Vagina (tissue), 2 donors: ENCODE data around the gene TMEM176A. TPM values are rescaled to one million over a fixed set of nuclear protein-coding genes. Genes with fewer than 3 reads are reported as not detected.
A peak's percentile ranks its signal among the peaks of the same experiment; 100 is the strongest.

Experiments used
- DNase-seq, 2 donors: peaks; one replicate each; pipeline ENCODE4 v3.0.0-alpha.2; 2017; ENCODE audit errors: extremely low spot score in 2 of 2
- H3K27ac ChIP-seq: fragments of 200-600 bp; sonication (generic); one replicate; pipeline ENCODE4 v1.5.1; 2019
- H3K27me3 ChIP-seq: fragments of 200-600 bp; sonication (generic); one replicate; pipeline ENCODE4 v1.5.1; 2019
- H3K36me3 ChIP-seq, 2 donors: fragments of 200-600 bp; sonication (generic); one replicate each; pipeline ENCODE4 v1.5.1; 2017 to 2019
- H3K4me1 ChIP-seq: fragments of 200-600 bp; sonication (generic); one replicate; pipeline ENCODE4 v1.5.1; 2019
- H3K4me3 ChIP-seq, 2 donors: fragments of 200-600 bp; sonication (generic); 1 replicate in 1 of 2; 2 replicates in 1 of 2; pipeline ENCODE4 v1.5.1; 2016 to 2019
- H3K9me3 ChIP-seq: fragments of 200-600 bp; sonication (generic); one replicate; pipeline ENCODE4 v1.5.1; 2019
- CTCF ChIP-seq, 3 experiments: fragments of 450-650 bp in 2 of 3; fragments of 200-600 bp in 1 of 3; sonication (generic) in 1 of 3; IDR thresholded peaks; one replicate each; pipeline ENCODE4 v1.5.1; 2017 to 2019; ENCODE audit warnings: antibody characterized with exemption in 3 of 3, mild to moderate bottlenecking in 2 of 3, moderate library complexity in 2 of 3
- POLR2A ChIP-seq, 2 donors: fragments of 450-650 bp; IDR thresholded peaks; one replicate each; pipeline ENCODE4 v1.6.1; 2017; ENCODE audit warnings: antibody characterized with exemption in 2 of 2, mild to moderate bottlenecking in 2 of 2, moderate library complexity in 2 of 2
- POLR2AphosphoS5 ChIP-seq, 2 donors: sonication (generic); formaldehyde crosslinking; IDR thresholded peaks; one replicate each; pipeline ENCODE4 v1.9.0; 2017; ENCODE audit warnings: antibody characterized with exemption in 2 of 2, mild to moderate bottlenecking in 2 of 2, low read depth in 1 of 2; ENCODE audit not compliant: insufficient read depth in 1 of 2
- intact Hi-C: fragments of 100-400 bp; cut with DNase I; formaldehyde crosslinking; loops from one replicate; pipeline ENCODE4 v1.15.1; 2023
- total RNA-seq: library from RNA; depleted of rRNA; stranded (reverse); fragments of >200 nt; gene quantifications from one replicate; pipeline ENCODE4 v1.2.3, GENCODE V29; 2016

Gene TMEM176A
- total RNA-seq, 1 donor from 2014 or later: 43.7 TPM

- no peaks in the 10 kb centered on the region for H3K9me3 ChIP-seq
- no peak overlapping the region for H3K4me3 ChIP-seq
- H3K4me1 ChIP-seq: no peaks in the 10 kb centered on the region
- H3K36me3 ChIP-seq: no peaks in the 10 kb centered on the region
- peak overlapping the region; percentile 23 for H3K27ac ChIP-seq
- no peaks in the 10 kb centered on the region for H3K27me3 ChIP-seq
- TF ChIP-seq POLR2AphosphoS5 (IDR thresholded peaks at IDR 0.05; ENCODE audit: insufficient read depth in 1 of 2, low read depth in 1 of 2): no peak
- no peak for TF ChIP-seq CTCF (IDR thresholded peaks at IDR 0.05)
- TF ChIP-seq POLR2A (IDR thresholded peaks at IDR 0.05): no peak
- intact Hi-C loops: no loop called here
- no peak for DNase-seq
Measured at GRCh38 chr7:150823484-150824126, 23.0 kb downstream of the TMEM176A start.

GRCh38 chr7:150824379-150825177, 24.0 kb downstream of the TMEM176A start:
- DNase-seq: no peak
- H3K27ac ChIP-seq: no peak overlapping the region
- no peak overlapping the region for H3K4me3 ChIP-seq
- no peak for TF ChIP-seq POLR2AphosphoS5 (IDR thresholded peaks at IDR 0.05; ENCODE audit: insufficient read depth in 1 of 2, low read depth in 1 of 2)
- TF ChIP-seq POLR2A (IDR thresholded peaks at IDR 0.05): no peak
- TF ChIP-seq CTCF (IDR thresholded peaks at IDR 0.05): no peak
- no peaks in the 10 kb centered on the region for H3K9me3 ChIP-seq
- no peaks in the 10 kb centered on the region for H3K4me1 ChIP-seq
- intact Hi-C loops: no loop called here
- no peaks in the 10 kb centered on the region for H3K36me3 ChIP-seq
- H3K27me3 ChIP-seq: no peaks in the 10 kb centered on the region

- Histone ChIP-seq H3K4me1 (no peaks in the 10 kb centered on the region), H3K27ac (no peak overlapping the region), H3K36me3 (no peaks in the 10 kb centered on the region), H3K27me3 (no peaks in the 10 kb centered on the region), H3K9me3 (no peaks in the 10 kb centered on the region), H3K4me3 (no peak overlapping the region)
- intact Hi-C loops: no loop called here
- TF ChIP-seq POLR2A (IDR thresholded peaks at IDR 0.05) (no peak), POLR2AphosphoS5 (IDR thresholded peaks at IDR 0.05; ENCODE audit: insufficient read depth in 1 of 2, low read depth in 1 of 2) (no peak), CTCF (IDR thresholded peaks at IDR 0.05) (no peak)
- no peak for DNase-seq
Measured at GRCh38 chr7:150826061-150826849, 25.7 kb downstream of the TMEM176A start.

- Histone ChIP-seq H3K27ac (no peak overlapping the region), H3K4me3 (no peak overlapping the region), H3K27me3 (no peaks in the 10 kb centered on the region), H3K9me3 (no peaks in the 10 kb centered on the region), H3K36me3 (no peaks in the 10 kb centered on the region), H3K4me1 (no peaks in the 10 kb centered on the region)
- no peak for TF ChIP-seq POLR2AphosphoS5 (IDR thresholded peaks at IDR 0.05; ENCODE audit: insufficient read depth in 1 of 2, low read depth in 1 of 2)
- TF ChIP-seq CTCF (IDR thresholded peaks at IDR 0.05): no peak
- TF ChIP-seq POLR2A (IDR thresholded peaks at IDR 0.05): no peak
- DNase-seq: no peak
- intact Hi-C loops: no loop called here
Measured at GRCh38 chr7:150828384-150828783, 27.8 kb downstream of the TMEM176A start.
